ENCODE measurements around the gene AKAP6.

AKAP6 gene

GRCh38 chr14:32722631-32723183 is 393.6 kb downstream of the AKAP6 start:
- no peak for DNase-seq

- no peak for DNase-seq
These were observed 395.9 kb downstream of the AKAP6 start for GRCh38 chr14:32724867-32725471.

GRCh38 chr14:32726516-32726915 is 397.4 kb downstream of the AKAP6 start:
- DNase-seq, result no peak

- DNase-seq, result no peak
These were observed 398.7 kb downstream of the AKAP6 start for GRCh38 chr14:32727832-32728231.

GRCh38 chr14:32728526-32728925 is 399.4 kb downstream of the AKAP6 start:
- DNase-seq, result no peak

- no peak for DNase-seq
These were observed 399.9 kb downstream of the AKAP6 start for GRCh38 chr14:32728976-32729375.

GRCh38 chr14:32731249-32731648 is 402.2 kb downstream of the AKAP6 start:
- no peak for DNase-seq

GRCh38 chr14:32733015-32733414 is 403.9 kb downstream of the AKAP6 start:
- no peak for DNase-seq

GRCh38 chr14:32734261-32734660 is 405.2 kb downstream of the AKAP6 start:
- DNase-seq, result no peak

- no peak for DNase-seq
These were observed 408.5 kb downstream of the AKAP6 start for GRCh38 chr14:32737621-32738020.

- DNase-seq, result no peak
These were observed 409.2 kb downstream of the AKAP6 start for GRCh38 chr14:32738206-32738871.

GRCh38 chr14:32744811-32745445 is 415.8 kb downstream of the AKAP6 start:
- DNase-seq, result no peak

- no peak for DNase-seq
These were observed 425.1 kb downstream of the AKAP6 start for GRCh38 chr14:32754209-32754608.

GRCh38 chr14:32756173-32756572 is 427.1 kb downstream of the AKAP6 start:
- DNase-seq, result no peak

GRCh38 chr14:32756775-32757174 is 427.7 kb downstream of the AKAP6 start:
- no peak for DNase-seq

GRCh38 chr14:32757568-32757967 is 428.5 kb downstream of the AKAP6 start:
- no peak for DNase-seq

- no peak for DNase-seq
These were observed 432.4 kb downstream of the AKAP6 start for GRCh38 chr14:32761381-32761968.

GRCh38 chr14:32762886-32763285 is 433.8 kb downstream of the AKAP6 start:
- no peak for DNase-seq

GRCh38 chr14:32763673-32764072 is 434.6 kb downstream of the AKAP6 start:
- no peak for DNase-seq

GRCh38 chr14:32764131-32764530 is 435.0 kb downstream of the AKAP6 start:
- no peak for DNase-seq

- DNase-seq, result no peak
These were observed 441.3 kb downstream of the AKAP6 start for GRCh38 chr14:32770422-32770821.

GRCh38 chr14:32774214-32774613 is 445.1 kb downstream of the AKAP6 start:
- DNase-seq, result no peak

GRCh38 chr14:32779840-32780239 is 450.7 kb downstream of the AKAP6 start:
- no peak for DNase-seq

GRCh38 chr14:32784405-32784804 is 455.3 kb downstream of the AKAP6 start:
- no peak for DNase-seq

Data from inflammatory macrophage treated with lipopolysaccharide for 1 hour (primary cell).